HG03571 (cell line): ENCODE data around the gene PNISR.
"Not testable (repeated sequence)": the region's sequence is repeated elsewhere in the genome, so short reads cannot be mapped to it uniquely, and the experiment has no call there.

Source experiments
- ATAC-seq: cut with Tn5 transposase; IDR thresholded peaks from one replicate; pipeline ENCODE4 v1.9.1; 2021; ENCODE audit not compliant: unreplicated experiment

Gene PNISR, protein sequence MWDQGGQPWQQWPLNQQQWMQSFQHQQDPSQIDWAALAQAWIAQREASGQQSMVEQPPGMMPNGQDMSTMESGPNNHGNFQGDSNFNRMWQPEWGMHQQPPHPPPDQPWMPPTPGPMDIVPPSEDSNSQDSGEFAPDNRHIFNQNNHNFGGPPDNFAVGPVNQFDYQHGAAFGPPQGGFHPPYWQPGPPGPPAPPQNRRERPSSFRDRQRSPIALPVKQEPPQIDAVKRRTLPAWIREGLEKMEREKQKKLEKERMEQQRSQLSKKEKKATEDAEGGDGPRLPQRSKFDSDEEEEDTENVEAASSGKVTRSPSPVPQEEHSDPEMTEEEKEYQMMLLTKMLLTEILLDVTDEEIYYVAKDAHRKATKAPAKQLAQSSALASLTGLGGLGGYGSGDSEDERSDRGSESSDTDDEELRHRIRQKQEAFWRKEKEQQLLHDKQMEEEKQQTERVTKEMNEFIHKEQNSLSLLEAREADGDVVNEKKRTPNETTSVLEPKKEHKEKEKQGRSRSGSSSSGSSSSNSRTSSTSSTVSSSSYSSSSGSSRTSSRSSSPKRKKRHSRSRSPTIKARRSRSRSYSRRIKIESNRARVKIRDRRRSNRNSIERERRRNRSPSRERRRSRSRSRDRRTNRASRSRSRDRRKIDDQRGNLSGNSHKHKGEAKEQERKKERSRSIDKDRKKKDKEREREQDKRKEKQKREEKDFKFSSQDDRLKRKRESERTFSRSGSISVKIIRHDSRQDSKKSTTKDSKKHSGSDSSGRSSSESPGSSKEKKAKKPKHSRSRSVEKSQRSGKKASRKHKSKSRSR

GRCh38 chr6:99424761-99425646 is at the start of gene PNISR:
TSS of gene PNISR (minus strand) at chr6:99425308. CDS start at chr6:99414659, 10,649 bp downstream.
- ATAC-seq, result peak; percentile 92

- no peak for ATAC-seq
Observed at GRCh38 chr6:99473730-99474129, 48.6 kb upstream of the PNISR start.

GRCh38 chr6:99471638-99472037 is 46.5 kb upstream of the PNISR start:
- ATAC-seq, result no peak

DNA sequence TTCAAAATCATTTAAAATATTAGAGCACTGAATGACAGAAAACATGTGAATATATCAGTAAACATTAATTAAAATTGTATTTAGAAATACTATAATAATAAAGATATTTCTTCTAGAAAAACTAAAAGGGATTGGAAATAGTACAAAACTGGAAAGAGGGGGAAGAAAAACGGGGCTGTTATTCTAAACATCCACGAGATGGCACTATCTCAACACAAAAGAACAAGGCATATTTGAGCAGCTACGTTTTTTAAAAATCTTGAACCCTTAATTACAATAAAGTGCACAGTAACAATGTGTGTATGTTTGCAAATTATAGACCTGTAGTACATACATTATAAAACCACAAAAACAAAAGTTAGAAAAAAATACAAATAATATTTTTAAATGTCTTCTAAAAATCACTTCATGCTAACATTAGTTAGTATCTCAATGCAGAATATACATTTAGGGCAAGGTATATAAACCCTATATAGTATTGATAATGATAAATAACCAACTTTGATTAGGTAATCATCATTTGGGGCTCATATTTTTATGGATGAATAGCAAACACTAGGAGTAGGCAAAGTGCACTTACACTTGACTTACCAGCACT is 42.5 kb upstream of the PNISR start:
- ATAC-seq, result no peak

DNA sequence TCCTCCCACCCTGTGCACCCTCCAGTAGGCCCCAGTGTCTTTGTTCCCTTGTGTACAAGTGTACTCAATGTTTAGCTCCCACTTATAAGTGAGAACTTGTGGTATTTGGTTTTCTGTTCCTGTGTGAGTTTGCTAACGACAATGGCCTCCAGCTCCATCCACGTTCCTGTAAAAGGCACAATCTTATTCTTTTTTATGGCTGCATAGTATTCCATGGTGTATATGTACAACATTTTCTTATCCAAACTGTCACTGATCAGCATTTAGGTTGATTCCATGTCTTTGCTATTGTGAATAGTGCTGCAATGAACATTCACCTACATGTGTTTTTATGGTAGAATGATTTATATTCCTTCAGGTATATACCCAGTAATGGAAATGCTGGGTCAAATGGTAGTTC is 34.0 kb upstream of the PNISR start:
- ATAC-seq, result not testable (repeated sequence)

- no peak for ATAC-seq
Observed at GRCh38 chr6:99458319-99458718, 33.2 kb upstream of the PNISR start.

DNA sequence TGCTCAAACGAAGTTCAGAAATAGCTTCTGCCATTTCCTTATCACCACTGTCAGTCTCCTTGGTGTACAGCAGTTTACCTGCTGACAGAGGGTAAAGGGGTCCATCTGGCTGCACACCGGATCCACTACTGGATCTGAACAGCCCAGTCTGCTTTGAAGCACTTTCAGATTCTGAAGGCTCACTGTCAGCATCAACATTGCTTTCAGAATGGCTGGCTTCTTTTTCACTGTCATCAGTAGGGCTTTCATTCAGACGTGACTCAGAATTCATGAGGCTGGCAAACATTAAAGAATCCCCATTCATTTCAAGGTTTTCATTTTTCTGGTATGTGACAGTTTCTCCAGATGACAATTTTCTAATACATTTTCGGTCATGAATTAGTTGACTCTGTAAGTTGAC is 21.0 kb upstream of the PNISR start:
- ATAC-seq, result no peak

DNA sequence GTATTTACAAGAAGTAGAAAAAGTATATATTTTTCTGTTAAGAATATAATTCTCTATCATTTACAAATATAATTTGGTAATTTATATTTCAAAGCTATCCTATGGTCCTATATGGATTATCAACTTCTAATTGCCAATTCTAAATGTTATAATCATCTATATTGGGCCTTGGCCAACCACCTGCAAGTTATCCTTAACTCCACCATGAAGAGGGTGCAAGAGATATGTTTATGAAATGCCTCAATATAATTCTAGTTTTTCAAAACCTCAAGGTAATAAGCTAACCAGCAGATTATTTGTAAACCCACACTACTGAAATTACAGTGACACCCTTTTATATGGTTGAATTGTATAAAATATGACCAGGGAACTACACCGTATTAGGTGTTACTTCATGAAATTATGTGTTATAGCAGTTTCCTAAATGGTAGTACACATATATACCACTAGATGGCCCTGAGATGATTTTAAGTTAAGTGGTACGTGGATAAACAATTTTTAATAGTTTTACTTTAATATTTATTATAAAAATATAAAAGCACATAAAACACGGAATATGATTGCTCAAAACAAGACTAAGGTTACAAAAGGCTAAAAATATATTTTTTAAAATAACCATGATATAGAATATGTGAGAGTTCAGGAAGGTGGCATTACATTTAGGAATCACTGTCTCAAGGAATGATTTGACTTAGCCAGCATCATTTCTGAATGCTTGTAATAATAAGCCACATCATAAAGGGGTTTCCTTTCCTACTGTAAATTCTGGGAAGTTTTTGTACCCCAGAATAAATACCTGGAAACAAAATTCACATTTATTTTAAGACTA is 9.8 kb upstream of the PNISR start:
- ATAC-seq, result peak; percentile 70

GRCh38 chr6:99432877-99433276 is 7.8 kb upstream of the PNISR start:
- no peak for ATAC-seq

GRCh38 chr6:99431901-99432300 is 6.8 kb upstream of the PNISR start:
- no peak for ATAC-seq

DNA sequence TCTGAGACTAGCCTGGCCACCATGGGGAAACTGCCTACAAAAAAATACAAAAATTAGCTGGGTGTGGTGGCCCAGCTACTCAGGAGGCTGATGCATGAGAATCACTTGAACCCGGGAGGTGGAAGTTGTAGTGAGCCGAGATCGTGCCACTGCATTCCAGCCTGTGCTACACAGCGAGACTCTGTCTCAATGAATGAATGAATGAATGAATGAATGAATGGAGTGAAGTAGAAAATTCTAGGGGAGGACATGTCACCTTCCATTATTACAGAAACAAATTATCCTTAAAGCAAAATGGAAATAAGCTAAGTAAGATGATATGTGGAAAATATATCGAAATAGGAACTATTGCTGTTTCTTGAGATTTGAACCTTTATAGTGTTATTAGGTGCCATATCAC is 2.9 kb upstream of the PNISR start:
- no peak for ATAC-seq

DNA sequence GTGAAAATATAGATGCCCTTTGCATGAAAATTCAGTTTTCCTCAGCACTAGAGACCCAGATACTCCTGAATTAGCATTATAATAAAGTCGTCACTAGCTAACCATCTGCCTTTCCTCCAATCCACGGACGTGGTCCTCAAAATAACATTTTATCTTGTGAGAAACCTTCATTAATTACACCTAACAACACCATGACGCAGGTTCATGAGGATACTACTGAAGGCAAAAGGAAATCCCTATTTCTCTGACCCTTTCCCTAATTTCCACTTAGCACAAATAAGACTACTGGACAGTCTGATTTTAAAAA is 1.3 kb upstream of the PNISR start:
- no peak for ATAC-seq

- ATAC-seq, result peak; percentile 52
Observed at GRCh38 chr6:99425647-99426450, 741 bp upstream of the PNISR start.

GRCh38 chr6:99424022-99424421 is 1.1 kb downstream of the PNISR start:
- ATAC-seq, result no peak

- no peak for ATAC-seq
Observed at GRCh38 chr6:99422912-99423311, 2.2 kb downstream of the PNISR start.

DNA sequence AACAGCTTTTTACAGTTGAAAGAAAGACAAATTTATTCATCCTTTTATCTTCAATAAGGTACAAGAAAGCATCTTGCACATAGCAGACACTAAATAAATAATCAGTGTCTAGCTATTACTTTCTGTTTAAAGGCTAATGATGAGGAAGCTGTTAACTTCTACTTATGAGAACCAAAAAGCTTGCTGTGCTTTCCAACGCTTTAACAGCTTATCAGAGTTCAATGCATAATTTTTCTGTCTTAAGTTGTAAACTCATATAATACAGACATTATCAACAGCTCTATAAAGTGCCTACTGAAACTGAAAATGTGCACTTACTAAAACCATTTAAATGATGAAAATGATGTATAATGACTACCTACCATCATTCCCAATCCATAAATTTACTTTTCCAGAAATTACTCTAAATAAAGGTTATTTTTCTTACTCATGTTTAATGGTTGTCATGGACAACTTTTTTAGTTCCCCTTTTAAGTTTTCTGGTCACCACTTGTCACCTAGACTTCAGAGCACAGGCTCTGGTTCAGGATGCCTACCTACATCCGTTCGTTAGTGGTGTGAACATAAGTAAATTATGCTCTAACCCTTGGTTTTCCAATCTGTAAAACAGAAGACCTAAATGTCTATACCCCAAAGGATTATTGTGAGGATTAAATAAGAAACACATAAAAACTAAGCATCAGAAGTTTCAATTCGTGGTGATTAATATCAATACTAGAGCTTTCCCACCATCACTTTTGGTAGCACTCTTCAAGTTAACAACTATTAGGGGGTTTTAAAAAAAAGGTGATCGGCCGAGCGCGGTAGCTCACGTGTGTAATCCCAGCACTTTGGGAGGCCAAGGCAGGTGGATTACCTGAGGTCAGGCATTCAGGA is 8.0 kb downstream of the PNISR start:
- ATAC-seq, result peak; percentile 86

DNA sequence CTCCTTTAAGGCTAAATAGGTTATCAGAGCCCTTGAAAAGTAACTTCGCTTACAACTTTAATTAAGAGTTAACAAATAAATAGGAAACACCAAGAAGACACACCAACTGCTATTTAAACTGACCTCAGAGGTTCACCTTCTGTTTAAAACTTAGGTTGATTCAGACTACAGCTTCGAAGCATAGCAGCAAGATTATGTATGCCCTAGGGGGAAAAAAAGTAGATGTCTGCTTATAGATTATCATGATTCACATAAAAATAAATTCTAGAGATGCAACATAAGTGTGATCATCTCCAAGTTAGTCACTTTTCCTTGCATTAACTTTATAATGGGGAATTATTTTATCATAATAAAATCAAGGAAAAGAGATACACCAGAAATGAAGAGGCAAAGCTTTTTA is 8.9 kb downstream of the PNISR start:
- ATAC-seq, result no peak

DNA sequence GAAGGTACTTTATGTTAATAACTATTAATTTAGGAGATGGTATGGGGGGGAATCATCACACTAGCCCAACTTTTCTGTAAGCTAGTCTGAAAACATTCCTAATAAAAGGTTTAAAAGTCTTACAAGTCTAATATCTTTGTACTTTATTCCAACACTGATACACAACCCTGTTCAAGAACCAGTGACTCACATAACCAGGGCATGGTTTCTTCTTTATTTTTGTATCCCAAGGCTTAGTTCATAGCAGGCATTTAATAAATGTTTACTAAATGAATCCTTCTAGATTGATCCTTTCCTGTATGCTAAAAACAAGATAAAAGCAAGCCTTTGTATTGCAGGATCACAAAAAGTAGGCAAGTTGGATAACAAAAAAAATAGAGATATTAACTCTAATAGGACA is 9.7 kb downstream of the PNISR start:
- no peak for ATAC-seq
